Vagina (tissue), 2 donors: ENCODE measurements around the gene BTAF1.

Experiments
- POLR2A ChIP-seq, 2 donors: fragments of 450-650 bp; IDR thresholded peaks; one replicate each; pipeline ENCODE4 v1.6.1; 2017; ENCODE audit warnings: antibody characterized with exemption in 2 of 2, mild to moderate bottlenecking in 2 of 2, moderate library complexity in 2 of 2
- TF ChIP-seq, protein P1 (sequence below), 3 experiments: fragments of 450-650 bp in 2 of 3; fragments of 200-600 bp in 1 of 3; sonication (generic) in 1 of 3; IDR thresholded peaks; one replicate each; pipeline ENCODE4 v1.5.1; 2017 to 2019; ENCODE audit warnings: antibody characterized with exemption in 3 of 3, mild to moderate bottlenecking in 2 of 3, moderate library complexity in 2 of 3

DNA sequence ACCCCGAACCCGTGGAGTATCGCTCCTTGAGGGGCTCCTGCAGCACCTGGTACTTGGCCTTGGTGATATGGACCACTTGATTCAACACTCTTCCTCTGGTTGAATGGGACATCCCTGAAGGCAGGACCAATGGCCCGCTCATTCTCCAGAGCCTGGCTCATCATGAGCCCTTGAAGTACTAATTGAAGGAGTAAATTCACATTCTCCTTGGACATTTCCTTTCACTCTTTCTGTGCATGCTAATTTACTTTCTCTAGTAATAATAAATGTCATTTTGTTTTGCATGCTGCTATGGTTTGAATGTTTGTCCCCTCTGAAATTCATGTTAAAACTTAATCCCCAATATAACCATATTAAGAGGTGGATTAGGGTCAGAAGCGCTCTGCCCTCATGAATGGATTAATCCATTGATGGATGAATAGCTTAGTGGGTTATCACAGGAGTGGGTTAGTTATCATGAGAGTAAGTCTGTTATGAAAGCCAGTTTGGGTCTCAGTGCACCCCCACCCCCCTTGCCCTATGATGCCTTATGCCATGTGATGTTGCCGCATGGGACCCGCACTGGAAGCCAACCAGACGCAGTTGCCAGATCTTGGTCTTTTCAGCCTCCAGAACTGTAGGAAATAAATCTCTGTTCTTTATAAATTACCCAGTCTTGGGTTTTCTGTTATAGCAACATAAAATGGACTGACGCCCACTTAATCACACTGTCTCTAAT is 38.0 kb upstream of the BTAF1 start:
- TF ChIP-seq, protein P1, sequence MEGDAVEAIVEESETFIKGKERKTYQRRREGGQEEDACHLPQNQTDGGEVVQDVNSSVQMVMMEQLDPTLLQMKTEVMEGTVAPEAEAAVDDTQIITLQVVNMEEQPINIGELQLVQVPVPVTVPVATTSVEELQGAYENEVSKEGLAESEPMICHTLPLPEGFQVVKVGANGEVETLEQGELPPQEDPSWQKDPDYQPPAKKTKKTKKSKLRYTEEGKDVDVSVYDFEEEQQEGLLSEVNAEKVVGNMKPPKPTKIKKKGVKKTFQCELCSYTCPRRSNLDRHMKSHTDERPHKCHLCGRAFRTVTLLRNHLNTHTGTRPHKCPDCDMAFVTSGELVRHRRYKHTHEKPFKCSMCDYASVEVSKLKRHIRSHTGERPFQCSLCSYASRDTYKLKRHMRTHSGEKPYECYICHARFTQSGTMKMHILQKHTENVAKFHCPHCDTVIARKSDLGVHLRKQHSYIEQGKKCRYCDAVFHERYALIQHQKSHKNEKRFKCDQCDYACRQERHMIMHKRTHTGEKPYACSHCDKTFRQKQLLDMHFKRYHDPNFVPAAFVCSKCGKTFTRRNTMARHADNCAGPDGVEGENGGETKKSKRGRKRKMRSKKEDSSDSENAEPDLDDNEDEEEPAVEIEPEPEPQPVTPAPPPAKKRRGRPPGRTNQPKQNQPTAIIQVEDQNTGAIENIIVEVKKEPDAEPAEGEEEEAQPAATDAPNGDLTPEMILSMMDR (IDR thresholded peaks at IDR 0.05): no peak
- TF ChIP-seq POLR2A (IDR thresholded peaks at IDR 0.05): no peak
